Spleen (tissue), 7 donors: ENCODE data around the gene CCL3.

Experiments used
- POLR2A ChIP-seq, 3 donors: fragments of 450-650 bp; IDR thresholded peaks; one replicate each; pipeline ENCODE4 v1.5.1; 2017; ENCODE audit warnings: antibody characterized with exemption in 3 of 3, mild to moderate bottlenecking in 1 of 3
- POLR2AphosphoS5 ChIP-seq, 3 donors: sonication (generic); formaldehyde crosslinking; IDR thresholded peaks; one replicate each; pipeline ENCODE4 v1.5.1; 2017; ENCODE audit warnings: antibody characterized with exemption in 3 of 3
- TF ChIP-seq, protein P1 (sequence below), 11 experiments: fragments of 200-600 bp in 7 of 11; fragments of 450-650 bp in 4 of 11; sonication (generic) in 4 of 11; IDR thresholded peaks in 8 of 11; conservative IDR thresholded peaks in 3 of 11; 1 replicate in 7 of 11; 2 replicates in 4 of 11; pipeline versions ENCODE4 v1.4.0 to v1.8.0; 2016 to 2021; ENCODE audit warnings: antibody characterized with exemption in 11 of 11, inconsistent platforms in 4 of 11, mild to moderate bottlenecking in 1 of 11
- donor health status: DM: no; HTN: no; CAD: no; lungs with moderate emphysema.
- donor health status: DM: no; HTN: no; CAD: no.
- donor health status: DM: no; HTN: no; CAD: no.

DNA sequence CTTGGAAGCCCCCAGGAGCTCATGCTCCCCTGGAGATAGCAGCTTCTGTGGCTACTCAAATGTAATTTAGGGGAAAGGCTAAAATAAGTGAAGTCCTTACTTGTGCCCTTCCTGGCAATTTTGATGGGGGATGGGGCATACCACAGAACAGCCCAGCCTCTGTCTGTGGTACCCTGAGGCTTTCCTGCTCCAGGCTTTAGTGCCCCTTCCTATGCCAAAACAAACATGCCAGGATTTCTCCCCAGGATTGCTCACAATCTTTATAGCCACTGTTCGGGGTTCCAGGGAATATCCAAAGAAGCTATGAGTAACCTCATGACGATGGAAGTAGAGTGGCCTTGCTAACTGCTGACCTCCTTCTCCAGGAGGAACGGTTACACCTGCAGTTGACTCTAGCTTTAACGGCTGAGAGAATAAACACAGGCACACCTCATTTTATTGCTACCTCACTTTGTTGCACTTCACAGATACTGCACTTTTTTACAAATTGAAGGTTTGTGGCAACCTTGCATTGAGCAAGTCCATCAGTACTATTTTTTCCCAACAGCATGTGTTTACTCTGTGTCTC is 38.6 kb upstream of the CCL3 start:
- TF ChIP-seq POLR2A (IDR thresholded peaks at IDR 0.05) (no peak), POLR2AphosphoS5 (IDR thresholded peaks at IDR 0.05) (no peak)
- TF ChIP-seq, protein P1, sequence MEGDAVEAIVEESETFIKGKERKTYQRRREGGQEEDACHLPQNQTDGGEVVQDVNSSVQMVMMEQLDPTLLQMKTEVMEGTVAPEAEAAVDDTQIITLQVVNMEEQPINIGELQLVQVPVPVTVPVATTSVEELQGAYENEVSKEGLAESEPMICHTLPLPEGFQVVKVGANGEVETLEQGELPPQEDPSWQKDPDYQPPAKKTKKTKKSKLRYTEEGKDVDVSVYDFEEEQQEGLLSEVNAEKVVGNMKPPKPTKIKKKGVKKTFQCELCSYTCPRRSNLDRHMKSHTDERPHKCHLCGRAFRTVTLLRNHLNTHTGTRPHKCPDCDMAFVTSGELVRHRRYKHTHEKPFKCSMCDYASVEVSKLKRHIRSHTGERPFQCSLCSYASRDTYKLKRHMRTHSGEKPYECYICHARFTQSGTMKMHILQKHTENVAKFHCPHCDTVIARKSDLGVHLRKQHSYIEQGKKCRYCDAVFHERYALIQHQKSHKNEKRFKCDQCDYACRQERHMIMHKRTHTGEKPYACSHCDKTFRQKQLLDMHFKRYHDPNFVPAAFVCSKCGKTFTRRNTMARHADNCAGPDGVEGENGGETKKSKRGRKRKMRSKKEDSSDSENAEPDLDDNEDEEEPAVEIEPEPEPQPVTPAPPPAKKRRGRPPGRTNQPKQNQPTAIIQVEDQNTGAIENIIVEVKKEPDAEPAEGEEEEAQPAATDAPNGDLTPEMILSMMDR (IDR thresholded peaks at IDR 0.05 in 8 of 11, conservative IDR thresholded peaks at IDR 0.05 in 3 of 11), result no peak
